ENCODE measurements around the gene PBX4.

DNA sequence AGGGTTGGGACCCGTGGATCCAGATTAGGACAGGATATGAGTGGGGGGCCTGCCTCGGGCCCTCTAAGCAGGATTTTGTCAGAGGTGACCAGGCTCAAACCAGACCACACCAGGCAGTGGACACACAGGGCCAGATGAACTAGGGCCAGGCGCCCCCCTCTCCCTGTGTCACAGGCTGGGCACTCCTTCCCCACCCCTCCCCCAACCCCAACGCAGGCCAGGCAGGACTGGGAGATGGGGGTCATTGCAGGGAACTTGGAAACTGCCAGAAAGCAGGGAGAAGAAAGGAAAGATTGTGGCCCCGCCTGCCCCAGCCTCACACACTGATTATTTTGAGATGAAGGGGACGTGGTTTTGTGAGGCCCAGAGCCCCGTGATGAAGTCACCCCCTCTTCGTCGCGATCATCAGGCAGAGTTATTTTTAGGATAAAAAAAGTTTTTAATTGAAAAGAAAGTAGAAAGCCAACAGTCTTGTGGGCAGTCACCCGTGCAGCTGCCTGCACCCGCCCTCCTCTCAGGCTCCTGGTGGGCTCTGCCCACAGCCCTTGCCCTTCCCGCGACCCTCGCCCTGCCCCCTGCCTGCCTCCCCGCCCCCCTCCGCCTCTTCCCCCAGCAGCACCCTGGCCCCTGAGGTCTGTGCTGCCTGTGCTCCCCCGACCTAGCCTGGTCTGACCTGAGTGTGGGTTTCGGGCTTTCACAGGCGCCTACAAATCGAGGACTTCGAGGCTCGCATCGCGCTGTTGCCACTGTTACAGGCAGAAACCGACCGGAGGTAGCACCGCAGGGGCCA, 91.7 kb downstream of the PBX4 start:
- no peak for TF ChIP-seq POLR2A (IDR thresholded peaks at IDR 0.05; ENCODE audit: low read length)
- no peak for TF ChIP-seq GATA1 (IDR thresholded peaks at IDR 0.05; ENCODE audit: low read depth, low read length)
